Nephron (organoid): ENCODE data around the gene PLEKHA5.
"Not testable (repeated sequence)": the region's sequence is repeated elsewhere in the genome, so short reads cannot be mapped to it uniquely, and the experiment has no call there.

ENCODE experiments used
- H3K27ac Mint-ChIP-seq, 3 experiments: 2 replicates each; pipeline ENCODE4 v1.8.0; 2020; ENCODE audit warnings: mixed read lengths in 3 of 3, mild to moderate bottlenecking in 2 of 3, moderate library complexity in 1 of 3
- H3K27me3 Mint-ChIP-seq: 2 replicates; pipeline ENCODE4 v1.8.0; 2021; ENCODE audit warnings: low read depth, mild to moderate bottlenecking, moderate library complexity, mixed read lengths
- H3K36me3 Mint-ChIP-seq: 2 replicates; pipeline ENCODE4 v1.8.0; 2020; ENCODE audit warnings: low read depth, mixed read lengths
- H3K4me1 Mint-ChIP-seq: 2 replicates; pipeline ENCODE4 v1.8.0; 2020; ENCODE audit warnings: mixed read lengths
- H3K4me3 Mint-ChIP-seq, 3 experiments: 2 replicates each; pipeline ENCODE4 v1.8.0; 2020; ENCODE audit warnings: mild to moderate bottlenecking in 3 of 3, mixed read lengths in 3 of 3, moderate library complexity in 2 of 3
- H3K9me3 Mint-ChIP-seq: 2 replicates; pipeline ENCODE4 v1.8.0; 2020; ENCODE audit warnings: mixed read lengths
- TF ChIP-seq, protein P1 (sequence below), 3 experiments: fragments of 200-600 bp; sonication (generic); IDR thresholded peaks; one replicate each; pipeline ENCODE4 v1.5.0; 2021; ENCODE audit warnings: antibody characterized with exemption in 3 of 3; ENCODE audit not compliant: unreplicated experiment in 3 of 3

Gene PLEKHA5

DNA sequence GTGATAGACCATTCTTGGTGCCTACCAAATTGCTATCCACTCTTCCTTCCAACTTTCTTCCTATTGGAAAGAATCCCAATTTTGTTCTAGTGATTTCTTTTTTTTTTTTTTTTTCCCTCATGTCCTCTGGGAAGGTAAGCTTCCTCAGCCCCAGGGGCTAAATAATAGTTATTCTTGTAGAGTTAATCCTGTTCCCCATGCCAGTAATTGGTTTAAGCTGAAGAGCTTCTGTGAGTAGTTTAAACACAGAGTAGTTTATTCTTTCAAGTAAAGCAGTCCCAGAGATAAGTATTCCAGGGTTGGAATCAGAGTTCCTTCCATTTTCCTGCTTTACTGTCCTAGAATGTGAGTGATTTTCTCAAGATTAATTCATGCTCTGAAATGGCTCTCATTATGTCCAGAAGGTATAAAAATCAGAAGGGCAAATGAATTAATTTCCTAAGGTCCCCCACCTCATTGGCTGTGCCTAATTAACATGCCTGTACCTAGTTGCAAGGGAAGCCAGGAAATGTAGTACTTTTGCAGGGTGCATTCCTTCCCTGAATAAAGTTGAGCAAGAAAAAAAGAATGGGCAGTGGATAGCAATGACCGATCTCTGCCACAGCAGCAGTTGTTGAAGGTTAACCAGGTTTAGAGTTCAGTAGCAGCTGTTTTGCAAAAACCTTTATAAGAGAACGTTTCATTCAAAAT is 97.8 kb downstream of the PLEKHA5 start:
- TF ChIP-seq, protein P1, sequence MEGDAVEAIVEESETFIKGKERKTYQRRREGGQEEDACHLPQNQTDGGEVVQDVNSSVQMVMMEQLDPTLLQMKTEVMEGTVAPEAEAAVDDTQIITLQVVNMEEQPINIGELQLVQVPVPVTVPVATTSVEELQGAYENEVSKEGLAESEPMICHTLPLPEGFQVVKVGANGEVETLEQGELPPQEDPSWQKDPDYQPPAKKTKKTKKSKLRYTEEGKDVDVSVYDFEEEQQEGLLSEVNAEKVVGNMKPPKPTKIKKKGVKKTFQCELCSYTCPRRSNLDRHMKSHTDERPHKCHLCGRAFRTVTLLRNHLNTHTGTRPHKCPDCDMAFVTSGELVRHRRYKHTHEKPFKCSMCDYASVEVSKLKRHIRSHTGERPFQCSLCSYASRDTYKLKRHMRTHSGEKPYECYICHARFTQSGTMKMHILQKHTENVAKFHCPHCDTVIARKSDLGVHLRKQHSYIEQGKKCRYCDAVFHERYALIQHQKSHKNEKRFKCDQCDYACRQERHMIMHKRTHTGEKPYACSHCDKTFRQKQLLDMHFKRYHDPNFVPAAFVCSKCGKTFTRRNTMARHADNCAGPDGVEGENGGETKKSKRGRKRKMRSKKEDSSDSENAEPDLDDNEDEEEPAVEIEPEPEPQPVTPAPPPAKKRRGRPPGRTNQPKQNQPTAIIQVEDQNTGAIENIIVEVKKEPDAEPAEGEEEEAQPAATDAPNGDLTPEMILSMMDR (IDR thresholded peaks at IDR 0.05; ENCODE audit: unreplicated experiment in 3 of 3): no peak
- Mint-ChIP-seq H3K9me3 (peaks cover 6% of the 10 kb centered on the region), H3K27me3 (no peaks in the 10 kb centered on the region), H3K4me1 (peaks cover 38% of the 10 kb centered on the region), H3K4me3 (no peak overlapping the region), H3K27ac (peak overlapping the region; percentile 40 to 82 (median 70)), H3K36me3 (peaks cover 24% of the 10 kb centered on the region)

DNA sequence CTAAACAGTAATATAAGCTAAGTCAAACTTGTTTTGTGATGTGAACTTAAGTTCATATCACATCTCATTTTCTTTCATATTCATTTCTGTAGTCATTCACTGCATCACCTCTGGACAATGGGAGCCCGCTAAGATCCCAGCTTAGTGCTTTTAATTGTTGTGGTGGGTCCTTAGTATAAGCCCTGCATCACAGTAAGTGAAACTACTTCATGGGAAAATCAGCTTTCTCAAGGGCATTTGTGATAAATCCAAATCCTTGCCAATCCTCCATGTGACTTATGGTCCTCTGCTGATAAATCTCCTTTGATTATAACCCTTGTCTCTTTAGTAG is 98.3 kb downstream of the PLEKHA5 start:
- Mint-ChIP-seq H3K27me3 (no peaks in the 10 kb centered on the region), H3K27ac (peak overlapping the region; percentile 40 to 82 (median 70)), H3K9me3 (peaks cover 6% of the 10 kb centered on the region), H3K4me3 (no peak overlapping the region), H3K36me3 (peaks cover 24% of the 10 kb centered on the region), H3K4me1 (peaks cover 33% of the 10 kb centered on the region)
- TF ChIP-seq, protein P1 (IDR thresholded peaks at IDR 0.05; ENCODE audit: unreplicated experiment in 3 of 3): no peak

DNA sequence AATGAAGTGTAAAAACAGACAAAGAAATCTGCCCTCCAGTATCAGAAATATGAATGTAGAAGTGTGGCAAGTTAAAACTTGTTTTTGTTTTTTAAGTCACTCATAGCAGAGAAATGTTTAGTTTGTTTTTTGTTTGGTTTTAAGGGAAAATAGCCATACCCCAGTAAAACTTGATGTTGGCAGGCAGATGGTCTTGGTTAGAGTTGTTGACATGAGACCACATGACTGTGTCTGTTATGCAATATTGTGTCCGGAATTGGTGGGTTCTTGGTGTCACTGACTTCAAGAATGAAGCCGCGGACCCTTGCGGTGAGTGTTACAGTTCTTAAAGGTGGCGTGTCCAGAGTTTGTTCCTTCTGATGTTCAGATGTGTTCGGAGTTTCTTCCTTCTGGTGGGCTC is 99.5 kb downstream of the PLEKHA5 start:
- not testable (repeated sequence) for H3K27me3 Mint-ChIP-seq, H3K4me3 Mint-ChIP-seq, H3K9me3 Mint-ChIP-seq
- peaks cover 24% of the 10 kb centered on the region for H3K36me3 Mint-ChIP-seq
- peak overlapping the region; percentile 8 to 40 (median 37) for H3K27ac Mint-ChIP-seq
- peaks cover 32% of the 10 kb centered on the region for H3K4me1 Mint-ChIP-seq

DNA sequence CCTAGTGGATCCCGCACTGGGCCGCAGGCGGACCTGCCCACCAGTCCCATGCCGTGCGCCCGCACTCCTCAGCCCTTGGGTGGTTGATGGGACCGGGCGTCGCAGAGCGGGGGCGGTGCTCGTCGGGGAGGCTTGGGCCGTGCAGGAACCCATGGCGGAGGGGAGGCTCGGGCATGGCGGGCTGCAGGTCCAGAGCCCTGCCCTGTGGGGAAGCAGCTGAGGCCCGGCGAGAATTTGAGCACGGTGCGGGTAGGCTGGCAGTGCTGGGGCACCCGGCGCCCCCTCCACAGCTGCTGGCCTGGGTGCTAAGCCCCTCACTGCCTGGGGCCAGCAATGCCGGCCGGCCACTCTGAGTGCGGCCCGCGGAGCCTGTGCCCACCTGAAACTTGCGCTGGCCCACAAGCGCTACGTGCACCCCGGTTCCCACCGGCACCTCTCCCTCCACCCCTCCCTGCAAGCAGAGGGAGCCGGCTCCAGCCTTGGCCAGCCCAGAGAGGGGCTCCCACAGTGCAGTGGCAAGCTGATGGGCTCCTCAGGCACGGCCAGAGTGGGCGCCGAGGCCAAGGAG is 100.8 kb downstream of the PLEKHA5 start:
- no peak overlapping the region for H3K4me3 Mint-ChIP-seq
- no peaks in the 10 kb centered on the region for H3K27me3 Mint-ChIP-seq
- TF ChIP-seq, protein P1 (IDR thresholded peaks at IDR 0.05; ENCODE audit: unreplicated experiment in 3 of 3): no peak
- no peak overlapping the region for H3K27ac Mint-ChIP-seq
- H3K4me1 Mint-ChIP-seq: peaks cover 40% of the 10 kb centered on the region
- H3K9me3 Mint-ChIP-seq: peaks cover 6% of the 10 kb centered on the region
- peaks cover 24% of the 10 kb centered on the region for H3K36me3 Mint-ChIP-seq

DNA sequence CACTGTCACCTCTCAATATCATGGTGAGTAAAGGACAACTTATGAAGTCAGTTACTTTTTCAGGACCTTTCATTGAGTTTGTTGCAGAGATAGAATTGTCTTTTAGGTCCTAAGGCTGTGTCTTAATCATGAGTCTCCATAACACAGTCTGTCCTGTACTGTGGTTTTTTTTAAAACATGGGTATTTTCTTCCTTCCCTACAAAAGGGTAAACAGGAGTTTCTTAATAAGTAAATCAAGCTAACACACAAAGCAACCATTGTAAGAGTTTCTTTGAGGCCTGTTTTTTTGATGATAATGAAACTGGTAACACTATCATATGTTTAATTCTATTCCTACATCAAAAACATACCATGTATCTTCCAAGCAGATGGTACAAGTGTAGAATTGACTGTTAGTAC is 101.4 kb downstream of the PLEKHA5 start:
- TF ChIP-seq, protein P1 (IDR thresholded peaks at IDR 0.05; ENCODE audit: unreplicated experiment in 3 of 3): no peak
- Mint-ChIP-seq H3K36me3 (peaks cover 24% of the 10 kb centered on the region), H3K4me3 (no peak overlapping the region), H3K4me1 (peaks cover 45% of the 10 kb centered on the region), H3K9me3 (peaks cover 6% of the 10 kb centered on the region), H3K27ac (no peak overlapping the region), H3K27me3 (no peaks in the 10 kb centered on the region)

DNA sequence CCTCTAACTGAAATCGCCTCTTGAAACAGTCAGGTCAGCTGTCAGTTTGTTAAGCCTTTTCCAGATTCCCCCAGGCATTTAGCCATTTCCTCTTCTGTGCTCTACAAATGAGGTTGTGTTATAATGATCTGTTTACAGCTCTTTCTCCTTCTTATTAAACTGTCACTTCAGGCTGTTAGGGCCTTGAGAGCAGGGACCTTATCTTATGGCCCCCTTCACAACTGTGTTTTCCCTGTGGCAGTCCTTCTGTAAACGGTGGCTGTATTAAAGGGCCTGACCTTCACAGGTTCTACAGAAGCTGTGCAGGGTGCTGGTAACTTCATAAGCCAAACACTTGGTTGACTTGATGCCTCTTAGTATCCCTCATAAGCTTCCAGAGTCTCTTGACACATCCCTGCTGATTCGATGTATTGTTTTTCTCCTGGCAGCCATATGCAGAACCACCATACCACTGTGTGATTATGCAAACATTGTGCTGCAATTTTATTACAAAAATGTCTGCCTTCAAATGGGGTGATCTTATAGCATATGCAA is 104.7 kb downstream of the PLEKHA5 start:
- peak overlapping the region; percentile 84 to 88 (median 86) for H3K27ac Mint-ChIP-seq
- H3K27me3 Mint-ChIP-seq: no peaks in the 10 kb centered on the region
- H3K36me3 Mint-ChIP-seq: peaks cover 14% of the 10 kb centered on the region
- no peak overlapping the region for H3K4me3 Mint-ChIP-seq
- TF ChIP-seq, protein P1 (IDR thresholded peaks at IDR 0.05; ENCODE audit: unreplicated experiment in 3 of 3): no peak
- peaks cover 3% of the 10 kb centered on the region for H3K9me3 Mint-ChIP-seq
- peaks cover 49% of the 10 kb centered on the region for H3K4me1 Mint-ChIP-seq
